H9 (cell line): Measurements from ENCODE around the gene PDCD10. TPM values are rescaled to one million over a fixed set of nuclear protein-coding genes. Genes with fewer than 3 reads are reported as not detected.

Experiments used
- DNase-seq: peaks from one replicate; pipeline ENCODE4 v3.0.0-alpha.2; 2017
- H2AFZ ChIP-seq: one replicate; pipeline ENCODE4 v1.6.1; 2013; ENCODE audit warnings: mild to moderate bottlenecking, low read length, control low read depth, moderate library complexity
- H2AK5ac ChIP-seq: 2 replicates; pipeline ENCODE4 v1.6.1; 2013; ENCODE audit warnings: low read length, control low read depth, mixed read lengths; ENCODE audit not compliant: insufficient read length
- H2BK120ac ChIP-seq: one replicate; pipeline ENCODE4 v1.6.1; 2013; ENCODE audit warnings: low read depth, mild to moderate bottlenecking, low read length, control low read depth, inconsistent platforms; ENCODE audit not compliant: poor library complexity, severe bottlenecking
- H2BK12ac ChIP-seq: 2 replicates; pipeline ENCODE4 v1.6.1; 2013; ENCODE audit warnings: low read length, control low read depth, mixed read lengths, low read depth; ENCODE audit not compliant: insufficient read length
- H2BK15ac ChIP-seq: 2 replicates; pipeline ENCODE4 v1.6.1; 2013; ENCODE audit warnings: low read depth, low read length, control low read depth
- H2BK20ac ChIP-seq: one replicate; pipeline ENCODE4 v1.6.1; 2013; ENCODE audit warnings: low read depth, mild to moderate bottlenecking, low read length, control low read depth, inconsistent platforms; ENCODE audit not compliant: poor library complexity, severe bottlenecking
- H2BK5ac ChIP-seq: 2 replicates; pipeline ENCODE4 v1.6.1; 2013; ENCODE audit warnings: low read length, control low read depth, mixed read lengths; ENCODE audit not compliant: insufficient read length
- H3K14ac ChIP-seq: 2 replicates; pipeline ENCODE4 v1.6.1; 2013; ENCODE audit warnings: low read length, control low read depth; ENCODE audit not compliant: insufficient read depth
- H3K18ac ChIP-seq: 2 replicates; pipeline ENCODE4 v1.6.1; 2013; ENCODE audit warnings: low read depth, mild to moderate bottlenecking, mixed read lengths, low read length, control low read depth; ENCODE audit not compliant: insufficient read length
- H3K23ac ChIP-seq: 2 replicates; pipeline ENCODE4 v1.6.1; 2013; ENCODE audit warnings: low read length, control low read depth, mixed read lengths, low read depth; ENCODE audit not compliant: insufficient read length
- H3K23me2 ChIP-seq: 2 replicates; pipeline ENCODE4 v1.6.1; 2013; ENCODE audit warnings: low read depth, mild to moderate bottlenecking, mixed read lengths, low read length, control low read depth; ENCODE audit not compliant: insufficient read length, poor library complexity, severe bottlenecking
- H3K27ac ChIP-seq: 2 replicates; pipeline ENCODE4 v1.5.1; 2013; ENCODE audit warnings: low read length, control low read depth, mixed read lengths, low read depth; ENCODE audit not compliant: insufficient read length
- H3K27me3 ChIP-seq: 2 replicates; pipeline ENCODE4 v1.6.1; 2013; ENCODE audit warnings: low read length, control low read depth, inconsistent platforms; ENCODE audit not compliant: insufficient read depth
- H3K4ac ChIP-seq: 2 replicates; pipeline ENCODE4 v1.6.1; 2013; ENCODE audit warnings: low read depth, mild to moderate bottlenecking, control low read depth, inconsistent platforms, low read length, moderate library complexity
- H3K4me1 ChIP-seq: 2 replicates; pipeline ENCODE4 v1.6.1; 2013; ENCODE audit warnings: low read length, control low read depth, inconsistent platforms; ENCODE audit not compliant: insufficient read depth
- H3K4me2 ChIP-seq: 2 replicates; pipeline ENCODE4 v1.6.1; 2013; ENCODE audit warnings: low read length, control low read depth, mixed read lengths; ENCODE audit not compliant: insufficient read length, insufficient read depth
- H3K56ac ChIP-seq: 2 replicates; pipeline ENCODE4 v1.6.1; 2013; ENCODE audit warnings: low read depth, mild to moderate bottlenecking, mixed read lengths, low read length, control low read depth; ENCODE audit not compliant: insufficient read length
- H3K79me1 ChIP-seq: 2 replicates; pipeline ENCODE4 v1.6.1; 2013; ENCODE audit warnings: low read depth, mild to moderate bottlenecking, moderate library complexity, low read length, control low read depth, inconsistent platforms; ENCODE audit not compliant: insufficient read depth, poor library complexity, severe bottlenecking
- H3K79me2 ChIP-seq: 2 replicates; pipeline ENCODE4 v1.6.1; 2013; ENCODE audit warnings: low read length, control low read depth, inconsistent platforms; ENCODE audit not compliant: insufficient read depth
- H3K9ac ChIP-seq: 2 replicates; pipeline ENCODE4 v1.6.1; 2013; ENCODE audit warnings: low read length, control low read depth, mixed read lengths; ENCODE audit not compliant: insufficient read length; ENCODE audit errors: extremely low read depth
- H3K9me3 ChIP-seq: one replicate; pipeline ENCODE4 v1.6.1; 2013; ENCODE audit warnings: low read depth, low read length, inconsistent platforms; ENCODE audit not compliant: control insufficient read depth
- H3T11ph ChIP-seq: one replicate; pipeline ENCODE4 v1.6.1; 2013; ENCODE audit warnings: mild to moderate bottlenecking, low read length, control low read depth, inconsistent platforms
- H4K20me1 ChIP-seq: one replicate; pipeline ENCODE4 v1.6.1; 2013; ENCODE audit not compliant: control insufficient read depth, insufficient read length, insufficient read depth
- H4K5ac ChIP-seq: 2 replicates; pipeline ENCODE4 v1.6.1; 2013; ENCODE audit warnings: low read depth, mild to moderate bottlenecking, mixed read lengths, low read length, control low read depth; ENCODE audit not compliant: insufficient read length
- H4K8ac ChIP-seq: replicated peaks from 2 replicates; pipeline ENCODE4 v1.6.1; 2013; ENCODE audit warnings: low read length, control low read depth, mixed read lengths, low read depth; ENCODE audit not compliant: insufficient read length
- H4K91ac ChIP-seq: 2 replicates; pipeline ENCODE4 v1.6.1; 2013; ENCODE audit warnings: low read depth, mild to moderate bottlenecking, moderate library complexity, mixed read lengths, low read length, control low read depth; ENCODE audit not compliant: insufficient read length
- H3K27ac Mint-ChIP-seq, 3 experiments: 2 replicates in 2 of 3; 3 replicates in 1 of 3; pipeline ENCODE4 v1.8.0; 2020 to 2021; ENCODE audit warnings: mixed read lengths in 3 of 3, mild to moderate bottlenecking in 1 of 3, moderate library complexity in 1 of 3
- H3K27me3 Mint-ChIP-seq: 2 replicates; pipeline ENCODE4 v1.8.0; 2021; ENCODE audit warnings: low read depth, mild to moderate bottlenecking, moderate library complexity, mixed read lengths
- H3K36me3 Mint-ChIP-seq, 3 experiments: 2 replicates in 2 of 3; 3 replicates in 1 of 3; pipeline ENCODE4 v1.8.0; 2020 to 2021; ENCODE audit warnings: low read depth in 3 of 3, mixed read lengths in 3 of 3; ENCODE audit not compliant: insufficient read depth in 1 of 3
- H3K4me1 Mint-ChIP-seq, 2 experiments: 2 replicates each; pipeline ENCODE4 v1.8.0; 2020; ENCODE audit warnings: mixed read lengths in 2 of 2
- H3K4me3 Mint-ChIP-seq, 2 experiments: 2 replicates in 1 of 2; 3 replicates in 1 of 2; pipeline ENCODE4 v1.8.0; 2020 to 2021; ENCODE audit warnings: mild to moderate bottlenecking in 2 of 2, mixed read lengths in 2 of 2, moderate library complexity in 1 of 2
- H3K9me3 Mint-ChIP-seq, 2 experiments: 2 replicates in 1 of 2; 3 replicates in 1 of 2; pipeline ENCODE4 v1.8.0; 2020; ENCODE audit warnings: mild to moderate bottlenecking in 2 of 2, mixed read lengths in 2 of 2, moderate library complexity in 1 of 2
- WGBS: extraction: QIAGEN DNeasy Blood & Tissue Kit; methylation state at CpG from one replicate; pipeline ENCODE4 v1.1.7; 2013; ENCODE audit warnings: missing lambda C conversion rate, low lambda C conversion rate, mixed read lengths; ENCODE audit not compliant: insufficient read length; ENCODE audit errors: extremely low coverage; 5-methylcytosine and 5-hydroxymethylcytosine counted together
- total RNA-seq: library from RNA; stranded (reverse); gene quantifications from 2 replicates; pipeline ENCODE4 v1.2.1, GENCODE V29; 2021
- TF ChIP-seq, protein P1 (sequence below): fragments of 200-600 bp; sonication (generic); conservative IDR thresholded peaks from 3 replicates; pipeline ENCODE4 v1.8.0; 2021; ENCODE audit warnings: antibody characterized with exemption, mild to moderate bottlenecking

The PDCD10 gene
- total RNA-seq, 1 experiment from 2014 or later: 64.3 TPM

DNA sequence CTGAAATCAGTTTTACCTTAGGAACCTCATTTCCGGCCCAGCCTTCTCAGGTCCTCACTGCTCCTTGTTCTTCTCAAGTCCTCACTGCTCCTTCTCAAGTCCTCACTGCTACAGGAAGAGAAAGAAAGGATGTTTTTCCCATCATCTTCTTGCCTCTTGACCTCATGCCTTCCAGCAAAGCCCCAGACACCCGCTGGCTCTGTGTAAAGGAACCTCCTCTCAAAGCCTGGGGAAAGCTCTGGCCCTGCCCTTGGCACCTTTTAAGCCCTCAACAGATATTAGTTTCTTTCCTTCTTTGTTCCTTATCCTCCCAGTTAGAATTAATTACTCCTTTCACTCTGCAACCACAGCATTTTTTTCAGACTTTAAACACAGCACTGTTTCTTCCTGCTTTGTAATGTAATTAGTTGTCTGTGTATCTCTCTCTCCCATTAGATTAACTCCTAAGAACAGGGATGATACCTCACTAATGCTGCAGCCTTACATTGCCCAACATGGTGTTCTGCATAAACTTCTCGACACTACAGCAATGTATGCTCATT, 76.9 kb downstream of the PDCD10 start:
- Histone ChIP-seq H3K9me3 (no peaks in the 10 kb centered on the region), H3K4me1 (peaks cover 5% of the 10 kb centered on the region; the same call in 1 of the 2 replicates), H2BK15ac (no peak overlapping the region), H3K18ac (peak overlapping the region; percentile 71), H2BK20ac (peak overlapping the region; percentile 78), H3K4me2 (no peak overlapping the region), H4K8ac (no peak overlapping the region), H3K27ac (no peak overlapping the region), H2BK120ac (no peak overlapping the region), H4K20me1 (no peaks in the 10 kb centered on the region), H3K23ac (no peak overlapping the region), H2AK5ac (no peak overlapping the region), H2BK12ac (peak overlapping the region; percentile 79), H3K79me2 (no peaks in the 10 kb centered on the region), H4K5ac (no peak overlapping the region), H3K56ac (no peak overlapping the region), H3K14ac (0 out of 2 replicates have a peak overlapping the region, but pooled peaks have one; percentile 71), H3T11ph (peak overlapping the region; percentile 1), H3K9ac (peak overlapping the region; percentile 14), H4K91ac (no peak overlapping the region), H3K79me1 (no peaks in the 10 kb centered on the region), H3K4ac (no peak overlapping the region), H2AFZ (peak overlapping the region; percentile 94), H3K27me3 (no peaks in the 10 kb centered on the region), H2BK5ac (no peak overlapping the region), H3K23me2 (no peaks in the 10 kb centered on the region)
- Mint-ChIP-seq H3K4me1 (peaks cover 27 to 31% of the 10 kb centered on the region in 2 experiments), H3K36me3 (peaks cover 0 to 13% (median 3%) of the 10 kb centered on the region in 3 experiments; a peak in 4 of 7 replicates), H3K27me3 (peaks cover 2% of the 10 kb centered on the region; the same call in 1 of the 2 replicates), H3K9me3 (no peaks in the 10 kb centered on the region; a peak in 1 of 5 replicates), H3K4me3 (no peak overlapping the region), H3K27ac (peak overlapping the region; percentile 46 to 76 (median 69); a peak in 5 of 7 replicates)
- no CpG with 5 or more reads among the region's 3 CpGs for WGBS
- TF ChIP-seq, protein P1, sequence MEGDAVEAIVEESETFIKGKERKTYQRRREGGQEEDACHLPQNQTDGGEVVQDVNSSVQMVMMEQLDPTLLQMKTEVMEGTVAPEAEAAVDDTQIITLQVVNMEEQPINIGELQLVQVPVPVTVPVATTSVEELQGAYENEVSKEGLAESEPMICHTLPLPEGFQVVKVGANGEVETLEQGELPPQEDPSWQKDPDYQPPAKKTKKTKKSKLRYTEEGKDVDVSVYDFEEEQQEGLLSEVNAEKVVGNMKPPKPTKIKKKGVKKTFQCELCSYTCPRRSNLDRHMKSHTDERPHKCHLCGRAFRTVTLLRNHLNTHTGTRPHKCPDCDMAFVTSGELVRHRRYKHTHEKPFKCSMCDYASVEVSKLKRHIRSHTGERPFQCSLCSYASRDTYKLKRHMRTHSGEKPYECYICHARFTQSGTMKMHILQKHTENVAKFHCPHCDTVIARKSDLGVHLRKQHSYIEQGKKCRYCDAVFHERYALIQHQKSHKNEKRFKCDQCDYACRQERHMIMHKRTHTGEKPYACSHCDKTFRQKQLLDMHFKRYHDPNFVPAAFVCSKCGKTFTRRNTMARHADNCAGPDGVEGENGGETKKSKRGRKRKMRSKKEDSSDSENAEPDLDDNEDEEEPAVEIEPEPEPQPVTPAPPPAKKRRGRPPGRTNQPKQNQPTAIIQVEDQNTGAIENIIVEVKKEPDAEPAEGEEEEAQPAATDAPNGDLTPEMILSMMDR: no peak
- no peak for DNase-seq
